Subcutaneous abdominal adipose tissue (tissue), 5 donors: ENCODE measurements around the gene LSM14A.
"Not testable (repeated sequence)": the region's sequence is repeated elsewhere in the genome, so short reads cannot be mapped to it uniquely, and the experiment has no call there.

Source experiments
- H3K27ac ChIP-seq: one replicate; pipeline ENCODE4 v1.7.0; 2013; ENCODE audit warnings: low read depth, mild to moderate bottlenecking, inconsistent platforms, low read length, moderate library complexity
- H3K27me3 ChIP-seq, 5 donors: one replicate each; pipeline ENCODE4 v1.7.0; 2013; ENCODE audit warnings: low read length in 5 of 5, inconsistent platforms in 1 of 5; ENCODE audit not compliant: control insufficient read depth in 5 of 5, insufficient read depth in 4 of 5
- H3K36me3 ChIP-seq, 5 donors: one replicate each; pipeline ENCODE4 v1.7.0; 2013; ENCODE audit warnings: low read length in 5 of 5; ENCODE audit not compliant: control insufficient read depth in 5 of 5, insufficient read depth in 5 of 5
- H3K4me1 ChIP-seq, 5 donors: one replicate each; pipeline ENCODE4 v1.7.0; 2013; ENCODE audit warnings: low read length in 5 of 5, mild to moderate bottlenecking in 3 of 5, moderate library complexity in 1 of 5; ENCODE audit not compliant: control insufficient read depth in 5 of 5, insufficient read depth in 5 of 5
- H3K4me3 ChIP-seq, 5 donors: one replicate each; pipeline ENCODE4 v1.7.0; 2013; ENCODE audit warnings: low read length in 5 of 5, low read depth in 1 of 5
- H3K9ac ChIP-seq, 5 donors: one replicate each; pipeline ENCODE4 v1.7.0; 2013; ENCODE audit warnings: low read length in 5 of 5, mild to moderate bottlenecking in 4 of 5, moderate library complexity in 3 of 5
- H3K9me3 ChIP-seq, 5 donors: one replicate each; pipeline ENCODE4 v1.7.0; 2013; ENCODE audit warnings: low read length in 5 of 5; ENCODE audit not compliant: control insufficient read depth in 5 of 5
- donor health status: healthy.
- donor health status: healthy.
- donor health status: healthy.
- donor health status: healthy.
- donor health status: healthy.

Gene LSM14A

DNA sequence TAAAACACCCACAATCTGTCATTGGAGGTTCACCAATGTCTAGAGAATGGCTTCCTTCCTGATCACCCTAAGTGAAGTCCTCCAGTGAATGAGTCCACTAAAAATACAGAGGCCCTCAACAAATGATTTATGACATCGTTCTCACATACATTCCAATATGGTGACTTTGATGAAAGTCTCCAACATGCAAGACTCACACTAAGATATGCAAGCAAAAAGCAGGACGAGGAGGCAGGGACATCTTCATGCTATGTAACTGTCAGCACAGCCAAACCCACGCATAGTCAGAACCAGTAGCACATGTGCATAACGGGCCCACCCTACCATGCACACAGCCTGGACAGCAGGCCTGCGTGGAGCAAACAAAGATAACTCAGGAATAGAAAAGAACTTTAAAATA lies 16.6 kb upstream of the LSM14A start:
- Histone ChIP-seq H3K4me1 (no peaks in the 10 kb centered on the region), H3K4me3 (no peak overlapping the region), H3K9me3 (no peaks in the 10 kb centered on the region), H3K27ac (no peak overlapping the region), H3K9ac (no peak overlapping the region), H3K27me3 (peaks cover 0 to 3% (median 0%) of the 10 kb centered on the region in 5 donors), H3K36me3 (no peaks in the 10 kb centered on the region)

DNA sequence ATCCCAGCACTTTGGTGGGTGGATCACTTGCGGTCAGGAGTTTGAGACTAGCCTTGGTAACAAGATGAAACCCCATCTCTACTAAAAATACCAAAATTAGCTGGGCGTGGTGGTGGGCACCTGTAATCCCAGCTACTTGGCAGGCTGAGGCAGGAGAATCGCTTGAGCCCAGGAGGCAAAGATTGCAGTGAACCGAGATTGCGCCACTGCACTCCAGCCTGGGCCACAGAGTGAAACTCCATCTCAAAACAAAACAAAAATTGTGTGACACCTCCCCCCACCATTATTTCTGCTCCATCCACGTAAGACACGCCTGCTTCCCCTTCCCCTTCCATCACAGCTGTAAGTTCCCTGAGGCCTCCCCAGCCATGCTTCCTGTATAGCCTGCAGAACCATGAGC lies 13.3 kb upstream of the LSM14A start:
- not testable (repeated sequence) for H3K4me1 ChIP-seq, H3K9me3 ChIP-seq, H3K9ac ChIP-seq, H3K36me3 ChIP-seq, H3K4me3 ChIP-seq, H3K27me3 ChIP-seq, H3K27ac ChIP-seq

DNA sequence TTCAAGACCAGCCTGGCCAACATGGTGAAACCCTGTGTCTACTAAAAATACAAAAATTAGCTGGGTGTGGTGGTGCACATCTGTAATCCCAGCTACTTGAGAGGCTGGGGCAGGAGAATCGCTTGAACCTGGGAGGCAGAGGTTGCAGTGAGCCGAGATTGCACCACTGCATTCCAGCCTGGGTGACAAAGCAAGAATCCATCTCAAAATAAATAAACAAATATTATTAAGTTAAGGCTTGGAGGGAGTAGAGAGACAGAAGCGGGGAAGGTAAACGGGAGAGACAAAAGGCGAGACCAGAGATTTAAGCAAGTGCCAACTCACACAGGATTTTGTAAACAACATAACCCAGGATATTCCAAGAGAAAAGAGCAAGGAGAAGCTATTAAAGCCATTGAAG lies 12.8 kb upstream of the LSM14A start:
- H3K9me3 ChIP-seq, H3K36me3 ChIP-seq, H3K4me1 ChIP-seq, H3K27ac ChIP-seq, H3K27me3 ChIP-seq, H3K4me3 ChIP-seq, H3K9ac ChIP-seq: not testable (repeated sequence)

DNA sequence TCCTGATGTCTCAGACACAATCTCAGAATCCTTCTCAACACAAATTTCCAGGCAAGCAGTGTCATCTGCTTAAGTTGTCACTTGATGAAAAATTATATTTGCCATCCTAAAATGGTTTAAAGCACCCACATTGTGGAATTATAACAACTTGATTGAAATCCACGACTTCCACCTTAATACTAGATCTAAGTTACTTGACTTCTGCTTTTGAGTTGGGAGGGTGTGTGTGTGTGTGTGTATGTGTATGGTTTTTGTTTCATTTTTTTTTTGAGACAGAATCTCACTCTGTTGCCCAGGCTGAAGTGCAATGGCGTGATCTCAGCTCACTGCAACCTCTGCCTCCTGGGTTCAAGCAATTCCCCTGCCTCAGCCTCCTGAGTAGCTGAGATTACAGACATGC lies 10.4 kb upstream of the LSM14A start:
- not testable (repeated sequence) for H3K4me3 ChIP-seq, H3K9me3 ChIP-seq, H3K9ac ChIP-seq, H3K27me3 ChIP-seq, H3K36me3 ChIP-seq, H3K4me1 ChIP-seq, H3K27ac ChIP-seq

DNA sequence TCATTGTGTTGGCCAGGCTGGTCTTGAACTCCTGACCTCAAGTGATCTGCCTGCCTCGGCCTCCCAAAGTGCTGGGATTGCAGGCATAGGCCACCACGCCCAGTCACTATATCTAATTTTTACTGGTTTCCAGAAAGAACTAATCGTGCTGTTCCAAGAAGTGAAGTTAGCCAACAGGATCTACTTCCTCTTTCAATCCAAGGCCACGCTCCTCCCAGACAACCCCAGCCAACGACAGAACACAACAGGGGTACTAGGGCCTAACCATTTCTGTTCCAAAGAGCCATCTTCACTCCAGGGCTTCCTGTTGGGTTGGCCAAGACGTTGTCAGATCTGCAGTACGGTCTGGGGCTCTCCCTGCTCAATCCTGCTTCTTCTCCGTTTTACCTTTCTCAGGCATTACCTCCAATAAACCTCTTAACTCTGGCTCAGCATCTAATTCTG lies 7.0 kb upstream of the LSM14A start:
- Histone ChIP-seq H3K4me3 (no peak overlapping the region), H3K27ac (no peak overlapping the region), H3K27me3 (no peaks in the 10 kb centered on the region), H3K4me1 (peaks cover 0 to 5% (median 0%) of the 10 kb centered on the region in 5 donors), H3K9ac (no peak overlapping the region), H3K9me3 (no peaks in the 10 kb centered on the region), H3K36me3 (no peaks in the 10 kb centered on the region)

DNA sequence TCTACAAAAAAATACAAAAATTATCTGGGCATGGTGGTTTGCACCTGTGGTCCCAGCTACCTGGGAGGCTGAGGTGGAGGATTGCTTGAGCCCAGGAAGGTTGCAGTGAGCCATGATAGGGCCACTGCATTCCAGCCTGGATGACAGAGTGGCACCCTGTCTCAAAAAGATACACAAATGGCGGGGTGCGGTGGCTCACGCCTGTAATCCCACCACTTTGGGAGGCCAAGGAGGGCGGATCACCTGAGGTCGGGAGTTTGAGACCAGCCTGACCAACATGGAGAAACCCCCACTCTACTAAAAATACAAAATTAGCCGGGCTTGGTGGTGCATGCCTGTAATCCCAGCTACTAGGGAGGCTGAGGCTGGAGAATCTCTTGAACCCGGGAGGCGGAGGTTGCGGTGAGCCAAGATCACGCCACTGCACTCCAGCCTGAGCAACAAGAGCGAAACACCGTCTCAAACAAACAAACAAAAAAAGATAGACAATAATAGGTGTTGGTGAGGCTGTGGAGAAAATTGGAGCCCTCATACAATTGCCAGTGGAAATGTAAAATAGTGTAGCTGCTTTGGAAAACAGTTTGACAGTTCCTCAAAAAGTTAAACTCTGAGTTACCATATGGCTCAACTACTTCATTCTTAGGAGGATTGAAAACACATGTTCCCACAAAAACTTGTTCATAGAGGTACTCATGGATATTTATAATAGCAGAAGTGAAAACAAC lies 2.7 kb upstream of the LSM14A start:
- H3K4me1 ChIP-seq, result peaks cover 2 to 30% (median 23%) of the 10 kb centered on the region in 5 donors
- not testable (repeated sequence) for H3K27ac ChIP-seq

DNA sequence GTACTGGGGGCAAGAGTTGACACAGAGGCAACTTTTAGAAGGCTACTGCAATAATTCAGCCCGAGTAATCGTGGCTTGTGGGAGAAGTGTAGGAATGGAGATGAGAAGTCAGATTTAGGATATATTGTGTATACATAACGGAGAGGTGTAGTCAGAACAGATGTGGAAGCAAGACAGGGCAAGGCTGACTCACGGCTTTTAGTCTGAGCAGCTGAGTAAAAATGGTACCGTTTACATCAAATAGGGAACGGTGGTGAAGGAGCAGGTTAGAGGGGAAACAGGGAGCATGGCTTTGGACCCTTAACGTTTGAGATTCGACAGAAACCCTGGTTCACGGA lies 796 bp upstream of the LSM14A start:
- peak overlapping the region; percentile 33 to 97 (median 93) for H3K9ac ChIP-seq
- H3K9me3 ChIP-seq, result no peaks in the 10 kb centered on the region
- H3K4me1 ChIP-seq, result peaks cover 2 to 42% (median 41%) of the 10 kb centered on the region in 5 donors
- H3K4me3 ChIP-seq, result peak overlapping the region; percentile 90 to 97 (median 92)
- peak overlapping the region; percentile 92 for H3K27ac ChIP-seq
- H3K27me3 ChIP-seq, result no peaks in the 10 kb centered on the region
- no peaks in the 10 kb centered on the region for H3K36me3 ChIP-seq

More for the DNA sequence above, 2.7 kb upstream of the LSM14A start:
- H3K9me3 ChIP-seq, H3K27me3 ChIP-seq, H3K36me3 ChIP-seq, H3K9ac ChIP-seq, H3K4me3 ChIP-seq: not testable (repeated sequence)

DNA sequence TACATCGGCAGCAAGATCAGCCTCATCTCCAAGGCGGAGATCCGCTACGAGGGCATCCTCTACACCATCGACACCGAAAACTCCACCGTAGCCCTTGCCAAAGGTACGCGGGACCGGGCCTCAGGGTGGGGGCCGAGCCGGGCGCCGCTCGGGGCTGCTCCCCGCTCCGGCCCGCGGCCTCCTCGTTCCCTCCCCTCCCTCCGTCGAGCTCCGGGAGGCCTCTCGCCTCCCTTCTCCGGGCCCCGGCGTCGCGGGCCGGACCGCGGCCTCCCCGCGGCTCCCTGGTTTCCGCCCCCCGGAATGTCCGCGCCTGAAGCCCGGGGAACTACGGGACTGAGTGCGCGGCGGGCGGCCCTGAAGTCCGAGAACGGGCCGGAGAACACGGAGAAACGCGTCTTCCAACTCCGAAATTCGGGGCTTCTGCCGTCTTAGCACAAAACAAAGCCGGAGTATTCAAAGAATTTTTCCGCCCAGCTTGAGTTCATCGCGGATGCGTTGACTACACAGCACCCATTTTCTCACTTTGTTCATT lies 423 bp downstream of the LSM14A start:
- peak overlapping the region; percentile 92 for H3K27ac ChIP-seq
- H3K27me3 ChIP-seq, result no peaks in the 10 kb centered on the region
- peak overlapping the region; percentile 82 to 98 (median 94) for H3K4me3 ChIP-seq
- H3K9me3 ChIP-seq, result no peaks in the 10 kb centered on the region
- H3K36me3 ChIP-seq, result no peaks in the 10 kb centered on the region
- H3K9ac ChIP-seq, result peak overlapping the region; percentile 85 to 99 (median 97)
- peaks cover 2 to 54% (median 52%) of the 10 kb centered on the region in 5 donors for H3K4me1 ChIP-seq

DNA sequence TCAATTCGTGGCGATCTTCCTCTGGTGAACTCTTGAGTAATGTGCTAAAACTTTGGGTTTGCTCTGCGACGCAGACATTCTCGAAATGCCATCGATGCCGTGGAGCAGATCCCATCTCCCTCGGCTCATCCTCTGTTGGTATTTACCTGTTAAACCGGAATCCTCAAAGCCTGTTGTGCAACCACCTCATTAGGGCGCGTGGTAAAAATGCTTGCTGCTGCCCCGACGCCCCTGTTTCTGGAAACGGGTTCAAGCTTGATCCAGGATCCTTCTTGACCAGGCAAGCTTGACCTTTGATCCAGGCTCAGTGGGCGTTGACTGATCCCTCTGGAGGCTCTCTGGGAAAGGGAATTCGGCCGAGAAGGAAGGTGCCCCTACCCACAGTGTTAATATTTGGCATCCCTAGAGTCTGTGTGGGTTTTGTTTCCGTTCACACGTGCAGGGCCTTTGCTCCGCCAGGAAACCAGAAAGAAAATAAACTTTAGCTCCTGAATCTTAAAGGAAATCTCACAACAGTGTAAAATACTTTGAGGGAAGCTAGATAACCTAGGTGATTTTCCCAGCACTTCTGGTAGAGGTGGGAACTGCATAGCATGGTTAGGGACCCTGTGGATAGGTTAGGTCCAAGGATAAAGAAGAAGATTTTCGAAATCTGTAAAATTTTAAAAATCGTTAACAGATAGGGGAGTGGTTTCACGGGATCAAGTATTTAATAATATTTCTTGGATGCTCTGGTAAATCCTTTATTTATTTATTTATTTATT lies 1.1 kb downstream of the LSM14A start:
- Histone ChIP-seq H3K9me3 (no peaks in the 10 kb centered on the region), H3K27me3 (no peaks in the 10 kb centered on the region), H3K9ac (peak overlapping the region; percentile 85 to 99 (median 97)), H3K4me3 (peak overlapping the region; percentile 82 to 98 (median 94)), H3K4me1 (peaks cover 2 to 60% (median 59%) of the 10 kb centered on the region in 5 donors), H3K36me3 (peaks cover 0 to 2% (median 0%) of the 10 kb centered on the region in 5 donors), H3K27ac (peak overlapping the region; percentile 92)

DNA sequence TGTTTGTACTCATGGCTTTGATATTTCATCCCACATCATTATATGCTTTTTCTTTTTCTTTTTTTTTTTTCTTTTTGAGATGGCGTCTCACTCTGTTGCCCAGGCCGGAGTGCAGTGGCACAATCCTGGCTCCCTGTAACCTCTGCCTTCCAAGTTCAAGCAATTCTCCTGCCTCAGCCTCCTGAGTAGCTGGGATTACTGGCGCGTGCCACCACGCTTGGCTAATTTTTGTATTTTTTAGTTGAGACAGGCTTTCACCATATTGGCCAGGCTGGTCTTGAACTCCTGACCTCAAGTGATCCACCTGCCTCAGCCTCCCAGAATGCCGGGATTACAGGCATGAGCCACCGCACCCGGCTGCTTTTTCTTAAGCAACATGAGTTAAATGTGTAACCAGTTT lies 2.9 kb downstream of the LSM14A start:
- Histone ChIP-seq H3K4me1 (peaks cover 4 to 77% (median 70%) of the 10 kb centered on the region in 5 donors), H3K9ac (peak overlapping the region in 2 of 5 donors; percentile 52 to 98), H3K27ac (peak overlapping the region; percentile 92)
- H3K36me3 ChIP-seq, H3K9me3 ChIP-seq, H3K4me3 ChIP-seq, H3K27me3 ChIP-seq: not testable (repeated sequence)
